Activated CD4-positive, alpha-beta T cell treated with anti-CD3 and anti-CD28 coated beads for 36 hours (primary cell): ENCODE measurements around the gene PRLH. TPM values are rescaled to one million over a fixed set of nuclear protein-coding genes. Genes with fewer than 3 reads are reported as not detected.

Experiments
- ATAC-seq: fragments of 200-7000 bp; cut with Tn5 transposase; one replicate; pipeline ENCODE4 v1.10.0; 2021; ENCODE audit warnings: mild to moderate bottlenecking, moderate library complexity
- CTCF ChIA-PET: fragments of 350-600 bp; sonication (Branson Sonifier 250); formaldehyde crosslinking; loops from one replicate; lab custom pipeline; 2021; ENCODE audit warnings: antibody characterized with exemption; lab: Charles Lee
- POLR2A ChIA-PET: fragments of 350-600 bp; sonication (Branson Sonifier 250); formaldehyde crosslinking; loops from one replicate; lab custom pipeline; 2021; ENCODE audit warnings: antibody characterized with exemption, inconsistent platforms; lab: Charles Lee
- DNase-seq: peaks from one replicate; pipeline ENCODE4 v3.0.0-alpha.2; 2020
- H3K27ac Mint-ChIP-seq: one replicate; pipeline ENCODE4 v1.8.0; 2021; ENCODE audit warnings: mixed read lengths
- H3K27me3 Mint-ChIP-seq: one replicate; pipeline ENCODE4 v1.8.0; 2021; ENCODE audit warnings: mixed read lengths
- H3K36me3 Mint-ChIP-seq: one replicate; pipeline ENCODE4 v1.8.0; 2021; ENCODE audit warnings: low read depth, mixed read lengths
- H3K4me1 Mint-ChIP-seq: one replicate; pipeline ENCODE4 v1.8.0; 2021; ENCODE audit warnings: mixed read lengths
- H3K4me3 Mint-ChIP-seq: one replicate; pipeline ENCODE4 v1.8.0; 2021; ENCODE audit warnings: mild to moderate bottlenecking, moderate library complexity, mixed read lengths
- H3K9me3 Mint-ChIP-seq: one replicate; pipeline ENCODE4 v1.8.0; 2021; ENCODE audit warnings: low read depth, mixed read lengths
- intact Hi-C, 2 experiments: fragments of 100-400 bp; cut with DNase I in 1 of 2; cut with micrococcal nuclease in 1 of 2; formaldehyde crosslinking; loops; one replicate each; pipeline versions ENCODE4 v1.14.2 to v1.15.1; 2022 to 2024; cut with DNase I, micrococcal nuclease
- total RNA-seq, 2 experiments: library from RNA; stranded (reverse); gene quantifications; one replicate each; pipeline ENCODE4 v1.2.3, GENCODE V29; 2021

Gene PRLH
- total RNA-seq, 2 experiments from 2014 or later = not detected

GRCh38 chr2:237530472-237531433 is 35.6 kb upstream of the PRLH start:
- Mint-ChIP-seq H3K36me3 (no peaks in the 10 kb centered on the region), H3K9me3 (no peaks in the 10 kb centered on the region), H3K4me1 (no peaks in the 10 kb centered on the region), H3K27ac (no peak overlapping the region), H3K27me3 (no peaks in the 10 kb centered on the region), H3K4me3 (no peak overlapping the region)
- POLR2A ChIA-PET = no interaction called here
- CTCF ChIA-PET = interaction anchor here (0.7 to 1.5 kb wide), 3 partner anchors 20 to 120 kb away, joined by 3 to 4 read pairs (median 4); no protein-coding TSS in a partner anchor
- ATAC-seq (no peak), DNase-seq (no peak)
- intact Hi-C loops = no loop called here

GRCh38 chr2:237532160-237532559 is 34.2 kb upstream of the PRLH start:
- no peaks in the 10 kb centered on the region for H3K27me3 Mint-ChIP-seq
- H3K27ac Mint-ChIP-seq = no peak overlapping the region
- CTCF ChIA-PET = interaction anchor here (1.0 to 2.8 kb wide), 3 partner anchors 19 to 41 kb away, joined by 4 to 15 read pairs (median 14); no protein-coding TSS in a partner anchor
- POLR2A ChIA-PET = no interaction called here
- no peaks in the 10 kb centered on the region for H3K36me3 Mint-ChIP-seq
- intact Hi-C loops = no loop called here
- H3K4me3 Mint-ChIP-seq = no peak overlapping the region
- no peaks in the 10 kb centered on the region for H3K9me3 Mint-ChIP-seq
- ATAC-seq (no peak), DNase-seq (no peak)
- no peaks in the 10 kb centered on the region for H3K4me1 Mint-ChIP-seq

GRCh38 chr2:237533668-237534161 is 32.7 kb upstream of the PRLH start:
- ATAC-seq (no peak), DNase-seq (no peak)
- no peaks in the 10 kb centered on the region for H3K27me3 Mint-ChIP-seq
- no peaks in the 10 kb centered on the region for H3K9me3 Mint-ChIP-seq
- ChIA-PET POLR2A (no interaction called here), CTCF (interaction anchor here (0.6 to 2.8 kb wide), 3 partner anchors 21 to 836 kb away, joined by 3 to 15 read pairs (median 14); no protein-coding TSS in a partner anchor)
- no peaks in the 10 kb centered on the region for H3K36me3 Mint-ChIP-seq
- intact Hi-C loops = no loop called here
- H3K4me1 Mint-ChIP-seq = no peaks in the 10 kb centered on the region
- H3K27ac Mint-ChIP-seq = no peak overlapping the region
- no peak overlapping the region for H3K4me3 Mint-ChIP-seq

- Mint-ChIP-seq H3K4me1 (no peaks in the 10 kb centered on the region), H3K27ac (no peak overlapping the region), H3K9me3 (no peaks in the 10 kb centered on the region), H3K36me3 (no peaks in the 10 kb centered on the region), H3K27me3 (no peaks in the 10 kb centered on the region), H3K4me3 (no peak overlapping the region)
- ChIA-PET POLR2A (no interaction called here), CTCF (interaction anchor here (0.7 to 2.8 kb wide), 3 partner anchors 12 to 39 kb away, joined by 3 to 15 read pairs (median 14); no protein-coding TSS in a partner anchor)
- ATAC-seq (no peak), DNase-seq (no peak)
- intact Hi-C loops = no loop called here
Measured at GRCh38 chr2:237534380-237534779, 32.0 kb upstream of the PRLH start.

GRCh38 chr2:237535385-237536082 is 30.8 kb upstream of the PRLH start:
- POLR2A ChIA-PET = no interaction called here
- Mint-ChIP-seq H3K36me3 (no peaks in the 10 kb centered on the region), H3K4me3 (no peak overlapping the region), H3K27ac (no peak overlapping the region), H3K9me3 (no peaks in the 10 kb centered on the region), H3K4me1 (no peaks in the 10 kb centered on the region), H3K27me3 (no peaks in the 10 kb centered on the region)
- DNase-seq (no peak), ATAC-seq (no peak)
- CTCF ChIA-PET = interaction anchor here (1.2 kb wide), 1 partner anchor 21 kb away, joined by 3 read pairs; no protein-coding TSS in a partner anchor
- intact Hi-C loops = no loop called here

GRCh38 chr2:237536083-237536415 is 30.3 kb upstream of the PRLH start:
- Mint-ChIP-seq H3K9me3 (no peaks in the 10 kb centered on the region), H3K36me3 (no peaks in the 10 kb centered on the region), H3K4me1 (no peaks in the 10 kb centered on the region), H3K4me3 (no peak overlapping the region), H3K27me3 (no peaks in the 10 kb centered on the region), H3K27ac (no peak overlapping the region)
- ChIA-PET CTCF (interaction anchor here (1.2 kb wide), 1 partner anchor 21 kb away, joined by 3 read pairs; no protein-coding TSS in a partner anchor), POLR2A (no interaction called here)
- intact Hi-C loops = no loop called here
- no peak for DNase-seq
- ATAC-seq = no peak

- ATAC-seq (no peak), DNase-seq (no peak)
- Mint-ChIP-seq H3K27me3 (no peaks in the 10 kb centered on the region), H3K27ac (no peak overlapping the region), H3K4me1 (no peaks in the 10 kb centered on the region), H3K4me3 (no peak overlapping the region), H3K9me3 (no peaks in the 10 kb centered on the region), H3K36me3 (no peaks in the 10 kb centered on the region)
- ChIA-PET CTCF (interaction anchor here (0.5 to 1.2 kb wide), 2 partner anchors 22 to 213 kb away, joined by 3 read pairs; no protein-coding TSS in a partner anchor), POLR2A (no interaction called here)
- intact Hi-C loops = no loop called here
Measured at GRCh38 chr2:237536617-237537016, 29.8 kb upstream of the PRLH start.

GRCh38 chr2:237538001-237538720 is 28.2 kb upstream of the PRLH start:
- no peaks in the 10 kb centered on the region for H3K4me1 Mint-ChIP-seq
- intact Hi-C loops = no loop called here
- no peak overlapping the region for H3K27ac Mint-ChIP-seq
- no peaks in the 10 kb centered on the region for H3K36me3 Mint-ChIP-seq
- no peaks in the 10 kb centered on the region for H3K9me3 Mint-ChIP-seq
- ATAC-seq (no peak), DNase-seq (no peak)
- POLR2A ChIA-PET = no interaction called here
- no peak overlapping the region for H3K4me3 Mint-ChIP-seq
- CTCF ChIA-PET = no interaction called here
- no peaks in the 10 kb centered on the region for H3K27me3 Mint-ChIP-seq

- CTCF ChIA-PET = no interaction called here
- H3K9me3 Mint-ChIP-seq = no peaks in the 10 kb centered on the region
- intact Hi-C loops = no loop called here
- no peak for DNase-seq
- no peaks in the 10 kb centered on the region for H3K4me1 Mint-ChIP-seq
- POLR2A ChIA-PET = no interaction called here
- H3K27me3 Mint-ChIP-seq = no peaks in the 10 kb centered on the region
- no peaks in the 10 kb centered on the region for H3K36me3 Mint-ChIP-seq
- H3K4me3 Mint-ChIP-seq = no peak overlapping the region
- no peak overlapping the region for H3K27ac Mint-ChIP-seq
- ATAC-seq = no peak
Measured at GRCh38 chr2:237538901-237539300, 27.5 kb upstream of the PRLH start.

GRCh38 chr2:237539681-237540080 is 26.7 kb upstream of the PRLH start:
- no peak overlapping the region for H3K27ac Mint-ChIP-seq
- ChIA-PET CTCF (interaction anchor here (1.3 to 2.6 kb wide), 2 partner anchors 27 to 32 kb away, joined by 4 to 9 read pairs; no protein-coding TSS in a partner anchor), POLR2A (no interaction called here)
- ATAC-seq (no peak), DNase-seq (no peak)
- no peaks in the 10 kb centered on the region for H3K9me3 Mint-ChIP-seq
- H3K27me3 Mint-ChIP-seq = no peaks in the 10 kb centered on the region
- no peaks in the 10 kb centered on the region for H3K4me1 Mint-ChIP-seq
- intact Hi-C loops = no loop called here
- no peaks in the 10 kb centered on the region for H3K36me3 Mint-ChIP-seq
- no peak overlapping the region for H3K4me3 Mint-ChIP-seq
